GM21515 (cell line): Measurements from ENCODE around the gene ZNF391.
"Not testable (repeated sequence)": the region's sequence is repeated elsewhere in the genome, so short reads cannot be mapped to it uniquely, and the experiment has no call there.

ENCODE experiments used
- ATAC-seq: cut with Tn5 transposase; IDR thresholded peaks from one replicate; pipeline ENCODE4 v1.9.1; 2021; ENCODE audit not compliant: unreplicated experiment

ZNF391 gene

DNA sequence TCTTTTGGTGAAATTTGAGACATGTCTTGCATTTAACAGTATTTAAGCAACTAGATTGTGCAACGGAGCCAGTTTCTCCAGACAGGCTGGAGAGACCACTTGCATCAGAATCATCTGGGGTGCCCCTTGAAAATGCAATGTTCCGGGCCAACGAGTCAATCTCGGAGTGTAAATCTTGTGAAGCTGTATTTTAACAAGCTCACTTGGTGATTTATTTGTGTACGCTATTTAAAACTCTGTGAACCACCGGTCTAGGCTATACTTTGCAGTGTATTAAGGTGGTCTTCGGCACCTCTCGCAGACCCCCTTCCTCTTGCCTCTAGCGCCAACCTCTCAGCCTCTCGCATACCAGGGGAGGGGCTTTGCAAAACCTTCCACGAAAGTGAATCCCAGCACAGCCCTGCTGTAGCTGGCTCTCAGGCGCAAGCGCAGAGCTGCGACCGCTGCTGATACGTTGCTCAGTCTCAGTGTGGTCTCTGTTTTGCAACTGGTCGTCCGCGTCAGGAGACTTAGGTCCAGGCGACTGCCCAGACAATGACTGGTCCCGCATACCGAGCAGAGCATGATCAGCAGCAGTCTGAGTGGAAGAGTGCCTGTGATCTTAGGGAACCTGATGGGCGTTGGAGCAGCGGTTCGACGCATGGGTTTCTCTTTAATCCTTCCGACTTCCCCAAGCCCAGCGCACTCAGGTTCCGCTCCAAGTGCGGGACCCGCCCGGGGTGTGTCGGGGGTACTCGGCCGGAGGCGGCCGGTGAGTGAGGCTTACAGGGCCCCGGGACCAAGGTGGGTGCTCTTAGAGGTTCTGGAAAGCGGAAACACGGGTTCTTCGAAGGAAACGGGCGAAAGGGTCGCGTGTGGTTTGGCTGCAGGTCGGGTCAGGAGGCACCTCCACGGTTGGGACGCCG is at the start of gene ZNF391:
TSS of gene ZNF391 (plus strand) at position 467 of the 905 bp plus-strand sequence. CDS start 11,612 bp downstream, outside the sequence.
- peak; percentile 90 for ATAC-seq

DNA sequence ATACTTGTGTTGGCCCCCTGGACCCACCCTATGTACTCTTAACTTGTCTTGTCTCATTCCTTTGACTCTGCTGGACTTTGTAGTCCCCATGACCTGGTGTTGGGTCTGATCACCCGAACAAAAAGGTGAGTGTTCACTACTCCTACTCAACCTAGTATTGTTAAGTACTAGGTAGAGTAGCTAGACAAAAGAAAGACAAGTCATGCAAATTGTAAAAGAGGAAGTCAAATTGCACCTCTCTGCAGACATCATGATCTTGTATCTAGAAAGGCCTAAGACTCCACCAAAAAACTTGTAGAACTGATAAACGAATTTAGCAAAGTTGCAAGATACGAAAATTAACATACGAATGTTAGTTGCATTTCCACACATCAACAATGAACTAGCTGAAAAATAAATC is 35.7 kb upstream of the ZNF391 start:
- no peak for ATAC-seq

- ATAC-seq: no peak
Measured at GRCh38 chr6:27358786-27359185, 29.8 kb upstream of the ZNF391 start.

GRCh38 chr6:27359231-27359630 is 29.3 kb upstream of the ZNF391 start:
- no peak for ATAC-seq

DNA sequence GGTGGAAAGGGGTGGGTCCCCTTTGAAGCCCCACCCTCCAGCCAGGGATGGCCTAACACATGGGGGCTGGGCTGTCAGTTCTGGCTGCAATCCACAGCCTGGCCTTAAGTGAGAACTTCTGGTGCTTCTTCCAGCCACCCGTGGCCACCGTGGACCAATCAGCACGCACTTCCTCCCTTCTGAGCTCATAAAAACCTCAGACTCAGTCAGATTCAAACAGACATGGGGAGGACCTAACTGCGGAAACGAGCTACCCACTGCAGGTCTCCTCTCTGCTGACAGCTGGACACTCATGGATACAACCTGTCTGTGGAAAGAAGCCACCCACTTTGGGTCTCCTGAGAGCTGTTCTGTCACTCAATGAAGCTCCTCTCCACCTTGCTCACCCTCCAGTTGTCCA is 20.4 kb upstream of the ZNF391 start:
- no peak for ATAC-seq

- no peak for ATAC-seq
Measured at GRCh38 chr6:27370391-27370790, 18.2 kb upstream of the ZNF391 start.

DNA sequence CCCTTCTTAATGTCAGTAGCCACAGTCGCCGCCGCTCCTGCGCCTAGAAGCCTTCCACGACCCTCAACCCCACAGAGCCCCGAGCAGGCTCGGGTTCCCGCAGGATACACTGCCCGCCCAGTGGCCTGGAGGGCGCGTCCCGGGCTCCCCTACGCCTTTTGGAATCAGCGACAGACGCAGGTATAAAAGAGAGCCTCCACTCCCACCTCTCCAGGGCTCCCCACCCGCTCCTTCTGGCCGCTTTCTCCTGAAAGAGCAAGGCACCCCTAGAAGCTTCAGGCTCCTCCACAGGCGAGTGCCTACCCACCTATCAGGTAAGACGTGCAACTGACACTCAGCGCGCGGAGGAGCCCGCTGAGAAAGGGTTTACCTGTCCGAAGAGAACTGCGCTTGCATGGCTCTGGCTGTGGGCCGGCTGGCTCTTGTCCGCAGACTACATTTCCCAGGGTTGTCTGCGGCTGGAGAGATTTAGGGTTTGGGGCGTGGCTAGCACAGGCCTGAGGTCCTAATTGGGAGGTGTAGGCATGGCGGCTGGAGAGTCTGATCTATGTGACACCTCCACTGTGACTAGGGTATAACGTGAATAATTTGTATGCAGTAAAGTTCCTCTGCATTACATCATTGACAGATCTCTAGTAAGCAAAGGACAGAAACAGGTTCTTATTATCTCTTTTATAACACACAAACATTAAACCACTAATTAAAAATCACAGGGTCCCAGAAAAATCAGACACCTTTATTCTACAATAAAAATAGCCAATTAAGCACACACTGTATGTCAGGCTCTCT is 13.5 kb upstream of the ZNF391 start:
- peak; percentile 66 for ATAC-seq

- no peak for ATAC-seq
Measured at GRCh38 chr6:27375613-27376079, 12.9 kb upstream of the ZNF391 start.

DNA sequence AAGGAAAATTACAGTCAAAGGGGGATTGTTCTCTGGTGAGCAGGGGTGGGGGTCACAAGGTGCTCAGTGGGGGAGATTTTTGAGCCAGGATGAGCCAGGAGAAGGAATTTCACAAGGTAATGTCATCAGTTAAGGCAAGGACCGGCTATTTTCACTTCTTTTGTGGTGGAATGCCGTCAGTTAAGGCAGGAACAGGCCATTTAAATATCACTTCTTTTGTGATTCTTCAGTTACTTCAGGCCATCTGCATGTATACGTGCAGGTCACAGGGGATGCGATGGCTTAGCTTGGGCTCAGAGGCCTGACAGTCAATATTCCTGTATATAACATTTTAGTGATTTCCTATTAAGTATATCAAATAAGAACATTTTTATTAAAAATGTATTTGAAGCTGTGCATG is 10.2 kb upstream of the ZNF391 start:
- not testable (repeated sequence) for ATAC-seq

- ATAC-seq: not testable (repeated sequence)
Measured at GRCh38 chr6:27381001-27381400, 7.6 kb upstream of the ZNF391 start.

DNA sequence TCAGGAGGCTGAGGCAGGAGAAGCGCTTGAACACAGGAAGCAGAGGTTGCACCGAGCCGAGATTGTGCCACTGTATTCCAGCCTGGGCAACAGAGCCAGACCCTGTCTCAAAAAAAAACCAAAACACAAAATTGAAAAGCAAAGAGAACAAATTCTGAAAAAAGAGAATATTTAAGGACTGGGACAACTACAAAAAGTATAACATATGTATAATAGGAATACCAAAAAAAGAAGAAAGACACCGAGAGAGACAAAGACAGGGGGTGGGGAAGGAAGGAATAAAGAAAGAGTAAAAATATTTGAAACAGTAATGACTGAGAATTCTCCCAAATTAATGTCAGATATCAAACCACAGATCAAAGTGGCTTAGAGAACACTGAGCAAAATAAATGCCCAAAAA is 5.5 kb upstream of the ZNF391 start:
- no peak for ATAC-seq

- no peak for ATAC-seq
Measured at GRCh38 chr6:27383481-27383880, 5.1 kb upstream of the ZNF391 start.

- ATAC-seq: no peak
Measured at GRCh38 chr6:27392623-27393022, 4.1 kb downstream of the ZNF391 start.

DNA sequence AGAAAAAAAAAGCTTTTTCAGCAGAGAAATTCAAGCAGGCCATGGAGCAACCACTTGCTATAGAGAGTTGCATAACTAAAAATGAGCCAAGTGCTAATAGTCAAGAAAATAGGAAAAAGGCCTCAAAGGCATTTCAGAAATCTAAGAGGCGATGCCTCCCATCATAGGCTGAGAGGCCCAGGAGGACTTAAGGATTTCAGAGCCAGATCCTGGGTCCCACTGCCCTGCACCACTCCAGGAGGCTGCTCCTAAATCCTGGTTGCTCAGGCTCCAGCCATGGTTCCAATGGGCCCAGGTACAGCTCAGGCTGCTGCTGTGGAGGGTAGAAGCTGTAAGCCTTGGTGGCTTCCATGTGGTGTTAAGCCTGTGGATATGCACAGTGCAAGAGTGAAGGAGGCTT is 5.5 kb downstream of the ZNF391 start:
- ATAC-seq: no peak

DNA sequence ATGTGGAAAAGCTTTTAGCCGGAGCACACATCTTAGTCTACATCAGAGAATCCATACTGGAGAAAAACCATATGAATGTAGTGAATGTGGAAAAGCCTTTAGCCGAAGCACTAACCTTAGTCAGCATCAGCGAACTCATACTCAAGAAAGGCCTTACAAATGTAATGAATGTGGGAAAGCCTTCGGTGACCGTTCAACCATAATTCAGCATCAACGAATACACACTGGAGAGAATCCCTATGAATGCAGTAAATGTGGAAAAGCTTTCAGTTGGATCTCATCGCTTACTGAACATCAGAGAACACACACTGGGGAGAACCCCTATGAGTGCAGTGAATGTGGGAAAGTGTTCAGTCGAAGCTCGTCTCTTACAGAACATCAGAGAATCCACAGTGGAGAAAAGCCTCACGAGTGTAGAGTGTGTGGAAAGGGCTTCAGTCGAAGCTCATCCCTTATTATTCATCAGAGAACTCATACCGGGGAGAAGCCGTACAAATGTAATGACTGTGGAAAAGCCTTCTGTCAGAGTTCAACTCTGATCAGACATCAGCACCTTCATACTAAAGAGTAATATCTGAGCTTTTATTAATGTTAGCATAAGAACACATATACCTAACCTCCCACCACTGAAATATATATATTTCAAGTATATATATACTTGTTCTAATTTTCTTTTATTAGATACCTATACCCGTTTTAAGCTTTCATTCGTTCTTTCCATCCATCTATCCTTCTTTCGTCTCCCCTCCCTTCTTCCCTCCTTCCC is 12.5 kb downstream of the ZNF391 start:
- ATAC-seq: no peak

DNA sequence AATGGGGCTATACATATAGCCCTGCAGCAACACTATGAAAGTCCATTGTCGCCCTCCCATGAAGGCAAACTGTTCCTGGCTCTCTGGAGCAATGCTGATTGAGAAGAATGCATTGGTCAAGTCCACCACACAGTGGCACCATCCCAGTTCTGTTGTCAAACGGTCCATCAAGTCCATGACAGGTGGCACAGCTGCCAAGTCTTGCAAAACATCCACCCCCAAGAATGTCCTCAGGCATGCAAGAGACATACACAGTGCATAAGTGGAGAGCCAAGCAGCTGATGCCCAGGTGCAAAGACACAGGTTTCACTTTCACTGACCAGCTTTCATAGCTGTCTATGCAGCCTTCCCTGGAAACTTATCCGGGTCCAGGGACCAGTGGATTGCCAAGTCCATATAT is 17.5 kb downstream of the ZNF391 start:
- no peak for ATAC-seq

DNA sequence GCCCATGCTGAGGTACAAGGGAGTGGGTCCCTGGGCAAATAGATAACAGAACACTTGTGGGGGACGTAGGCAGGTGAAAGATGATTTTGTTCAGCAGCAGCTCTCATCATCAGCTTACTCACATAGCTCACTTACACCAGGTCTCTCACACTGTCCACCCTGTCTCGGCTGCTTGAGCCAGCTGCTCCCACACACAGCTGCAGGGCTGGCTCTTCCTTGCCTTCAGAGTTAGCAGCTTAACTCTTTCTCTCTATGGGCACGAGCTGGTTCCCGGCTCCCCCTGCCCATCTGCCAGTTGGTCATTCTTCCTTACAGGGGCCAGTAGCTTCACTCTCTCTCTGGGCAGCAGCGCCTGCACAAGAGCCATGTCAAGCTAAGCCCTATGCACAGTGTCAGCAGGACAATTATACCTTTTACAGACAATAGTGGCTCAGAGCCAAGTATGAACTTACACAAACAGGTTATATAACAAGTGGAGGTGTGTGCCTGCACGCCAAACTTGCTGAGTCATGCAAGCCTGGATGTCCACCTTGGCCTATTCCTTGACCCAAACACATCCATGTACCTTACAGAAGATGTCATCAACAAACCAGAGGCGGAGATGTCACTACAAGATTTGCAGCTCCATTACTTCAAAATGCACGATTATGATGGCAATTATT is 18.7 kb downstream of the ZNF391 start:
- ATAC-seq: no peak

- no peak for ATAC-seq
Measured at GRCh38 chr6:27414300-27414699, 25.7 kb downstream of the ZNF391 start.

DNA sequence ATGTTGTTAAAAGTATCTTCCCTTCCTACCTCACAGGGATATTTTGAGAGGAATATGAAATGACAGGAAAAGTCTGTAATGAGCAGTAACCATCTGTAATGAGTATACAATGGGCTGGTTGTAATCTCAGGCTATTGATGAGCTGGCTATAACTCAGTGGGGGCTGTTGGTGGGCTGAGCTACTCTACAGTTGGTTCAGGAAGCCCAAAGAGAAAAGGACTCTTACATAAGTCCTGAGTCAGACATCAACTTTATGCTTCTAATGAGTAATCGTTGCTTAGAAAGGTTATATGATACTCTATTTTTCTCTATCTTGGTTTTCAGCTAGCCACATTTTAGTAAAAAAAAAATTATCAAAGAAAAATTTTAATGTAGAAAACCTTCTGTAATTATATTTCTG is 26.4 kb downstream of the ZNF391 start:
- ATAC-seq: no peak

DNA sequence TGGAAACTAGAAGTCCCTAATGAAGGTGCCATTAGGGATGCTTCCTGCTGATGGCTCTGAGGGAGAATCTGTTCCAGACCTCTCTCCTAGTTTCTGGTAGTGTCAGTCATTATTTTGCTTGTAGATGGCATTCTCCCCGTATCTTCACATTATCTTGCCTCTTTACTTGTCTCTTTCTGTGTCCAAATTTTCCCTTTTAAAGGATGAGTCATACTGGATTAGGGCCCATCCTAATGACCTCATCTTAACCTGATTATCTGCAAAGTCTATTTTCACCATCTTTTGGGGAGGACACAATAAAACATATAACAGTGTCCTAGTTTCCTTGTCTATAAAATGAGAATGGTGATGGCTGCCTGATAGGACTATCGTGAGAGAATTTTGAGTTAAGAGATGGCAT is 27.3 kb downstream of the ZNF391 start:
- ATAC-seq: no peak

DNA sequence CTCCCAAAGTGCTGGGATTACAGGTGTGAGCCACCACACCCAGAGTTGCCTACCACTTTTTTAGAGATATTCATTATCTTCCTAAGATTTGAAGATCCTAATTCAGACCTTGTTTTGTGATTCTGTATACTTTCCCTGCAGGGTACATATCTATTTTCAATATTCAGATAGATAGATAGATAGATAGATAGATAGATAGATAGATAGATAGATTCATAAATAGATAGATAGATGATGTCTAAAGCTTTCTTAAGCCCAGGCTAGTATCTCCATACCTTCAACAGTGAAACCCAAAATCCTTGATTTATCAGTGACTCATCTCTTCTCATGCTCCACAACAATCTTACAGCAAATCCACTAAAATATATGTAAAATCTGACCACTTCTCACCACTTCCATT is 30.8 kb downstream of the ZNF391 start:
- ATAC-seq: no peak
